ENCODE measurements around the gene VWA8. TPM values are rescaled to one million over a fixed set of nuclear protein-coding genes. Genes with fewer than 3 reads are reported as not detected.
"Not testable (repeated sequence)": the region's sequence is repeated elsewhere in the genome, so short reads cannot be mapped to it uniquely, and the experiment has no call there.

Gene VWA8
- total RNA-seq, 2 experiments from 2014 or later = 22.7 to 23.5 TPM

DNA sequence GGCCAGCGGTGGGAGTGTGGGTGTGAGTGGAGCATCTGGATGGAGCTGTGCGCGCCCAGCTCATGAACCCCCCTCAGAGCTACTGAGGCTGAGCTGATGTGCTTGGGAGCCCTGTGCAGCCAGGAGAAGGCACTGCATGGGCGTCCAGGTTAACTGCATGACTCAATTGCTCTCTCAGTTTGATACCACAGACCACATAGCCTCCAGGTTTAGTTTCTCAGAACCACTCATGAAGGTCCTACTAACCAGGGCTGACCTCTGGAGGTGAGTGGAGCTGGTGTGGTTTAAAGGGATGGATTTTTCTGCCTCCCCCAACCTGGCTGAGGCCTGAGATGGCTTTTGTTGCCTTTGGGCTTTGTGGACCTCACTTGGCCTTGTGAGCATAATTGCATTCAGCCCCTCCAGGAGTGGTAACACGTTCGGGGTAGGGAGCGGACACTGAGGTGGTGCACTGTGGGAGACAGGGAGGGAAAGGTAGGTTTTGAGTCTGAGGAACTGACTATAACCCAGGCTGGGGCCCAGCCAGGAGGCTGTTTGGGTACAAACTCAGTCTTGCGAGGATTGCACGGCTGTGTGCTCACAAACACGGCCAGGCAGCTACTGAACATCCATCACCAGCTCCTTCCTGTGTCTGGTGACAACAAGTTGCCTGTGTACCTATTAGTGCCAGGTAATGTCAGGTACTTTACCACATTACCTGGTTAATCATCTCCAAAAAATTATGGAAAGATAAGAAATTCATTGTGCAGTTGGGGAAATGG is 406.1 kb downstream of the VWA8 start:
- ChIA-PET CTCF (interaction anchor here (0.5 kb wide), 2 partner anchors 10 to 57 kb away, joined by 3 to 4 read pairs; no protein-coding TSS in a partner anchor), POLR2A (no interaction called here)

DNA sequence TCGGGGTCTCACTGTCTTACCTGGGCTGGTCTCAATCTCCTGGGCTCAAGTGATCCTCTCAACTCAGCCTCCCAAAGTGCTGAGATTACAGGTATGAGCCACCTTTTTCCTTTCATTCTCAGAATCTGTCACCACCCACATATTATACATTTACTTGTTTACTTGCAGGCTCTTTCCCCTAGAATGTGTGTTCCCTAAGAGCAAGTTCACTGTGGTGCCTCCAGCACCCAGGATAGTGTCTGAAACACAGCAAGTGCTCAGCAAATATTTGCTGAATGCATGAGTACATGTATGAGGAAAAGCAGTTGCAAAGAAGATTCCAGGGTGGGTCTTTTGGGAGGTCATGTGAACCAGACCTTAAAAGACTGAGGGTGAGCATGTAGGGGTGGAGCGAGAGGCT is 406.7 kb downstream of the VWA8 start:
- ChIA-PET CTCF (interaction anchor here (0.5 kb wide), 1 partner anchor 10 kb away, joined by 3 read pairs; no protein-coding TSS in a partner anchor), POLR2A (interaction anchor here (0.6 kb wide), 1 partner anchor 198 kb away, joined by 3 read pairs; no protein-coding TSS in a partner anchor)

DNA sequence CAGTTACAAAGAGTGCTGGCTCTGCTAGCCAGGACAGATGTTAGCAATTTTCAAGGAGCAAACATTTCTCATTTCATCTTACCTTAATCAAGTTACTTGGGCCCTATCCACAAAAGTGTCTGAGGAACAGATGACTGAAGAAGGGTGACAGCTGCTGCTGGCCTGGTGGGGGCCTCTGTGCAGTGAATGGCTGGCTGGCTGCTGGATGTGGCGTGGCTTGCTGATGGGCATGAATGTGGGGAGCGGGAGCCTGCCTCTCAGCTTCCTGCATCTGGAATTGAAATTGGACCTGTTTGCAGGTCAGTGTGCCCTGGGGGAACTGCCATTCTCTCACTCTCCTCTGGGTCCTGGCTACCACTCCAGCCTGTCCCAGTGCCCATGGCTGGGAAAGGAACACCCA is 408.9 kb downstream of the VWA8 start:
- ChIA-PET POLR2A (no interaction called here), CTCF (no interaction called here)

DNA sequence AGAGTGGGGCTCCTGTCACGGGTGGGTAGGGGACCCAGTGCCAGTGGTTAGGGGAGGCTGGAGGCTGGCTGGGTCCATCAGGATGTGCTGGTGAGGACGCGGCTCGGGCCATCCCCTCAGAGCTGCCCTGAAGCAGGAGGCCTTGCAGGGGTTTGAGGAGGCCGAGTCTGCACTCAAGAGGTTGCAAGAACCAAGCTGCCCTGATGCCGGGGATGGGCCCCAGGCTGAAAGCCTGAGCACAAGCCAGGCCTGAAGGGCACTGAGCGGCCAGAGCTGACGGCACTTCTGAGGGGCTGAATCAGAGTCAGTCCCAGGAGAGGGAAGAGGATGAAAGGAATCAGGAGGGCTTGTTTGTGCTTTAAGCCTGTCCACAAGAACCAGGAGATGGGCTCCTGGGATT is 410.6 kb downstream of the VWA8 start:
- POLR2A ChIA-PET = no interaction called here
- CTCF ChIA-PET = no interaction called here

DNA sequence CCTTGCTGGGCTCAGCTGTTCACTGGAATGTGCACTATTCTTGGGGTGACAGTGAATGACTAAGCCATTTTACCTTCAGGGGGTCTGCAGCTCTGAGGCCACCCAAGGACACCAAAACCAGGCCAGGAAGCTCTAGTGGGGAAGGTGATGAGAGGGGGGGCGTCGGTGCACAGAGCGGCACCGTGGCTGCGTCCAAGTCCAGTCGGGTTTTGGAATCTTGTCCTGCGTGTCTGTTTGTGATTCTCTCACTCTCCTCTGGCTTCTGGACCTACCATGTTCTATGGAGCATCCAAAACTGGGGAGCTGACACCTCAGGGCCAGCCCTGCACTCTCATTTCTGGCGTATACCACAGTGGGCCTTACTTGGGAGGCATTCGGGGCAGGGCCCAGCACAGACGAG is 411.4 kb downstream of the VWA8 start:
- ChIA-PET POLR2A (no interaction called here), CTCF (no interaction called here)

DNA sequence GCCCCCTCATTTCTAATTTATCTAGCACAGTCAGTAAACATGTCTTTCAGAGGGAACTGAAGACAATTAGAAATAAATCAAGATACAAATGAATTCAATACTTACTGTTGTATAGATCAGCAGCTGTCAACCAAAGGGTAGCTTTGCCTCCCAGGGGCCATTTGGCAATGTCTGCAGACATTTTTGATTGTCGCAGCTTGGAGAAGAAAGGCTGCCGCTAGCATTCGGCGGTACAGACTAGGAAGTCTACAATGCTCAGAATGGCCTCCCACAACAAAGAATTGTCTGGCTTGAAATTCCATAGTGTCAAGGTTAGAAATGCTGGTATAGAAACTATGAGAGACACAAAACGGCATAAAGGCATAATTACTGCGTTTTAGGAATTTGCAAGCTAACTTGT is 412.0 kb downstream of the VWA8 start:
- ChIA-PET CTCF (no interaction called here), POLR2A (no interaction called here)

DNA sequence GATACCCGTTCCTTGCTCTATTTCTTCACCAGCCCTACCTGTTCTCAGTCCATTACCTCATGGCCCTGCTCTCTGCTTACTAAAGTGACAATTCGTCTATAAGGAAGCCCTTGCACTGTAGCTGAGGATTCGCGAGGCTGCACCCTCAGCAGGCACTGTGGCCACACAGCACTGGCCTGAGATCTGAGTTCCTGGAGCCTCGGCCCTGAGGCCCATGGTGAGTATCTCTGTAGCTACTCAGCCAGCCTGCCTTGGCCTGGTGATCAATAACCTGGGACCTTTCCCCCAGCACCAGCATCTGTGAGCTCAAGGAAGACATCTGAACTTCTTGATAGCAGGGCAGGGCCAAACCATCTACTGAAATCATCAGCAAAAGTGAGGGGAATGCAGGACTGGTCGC is 412.9 kb downstream of the VWA8 start:
- POLR2A ChIA-PET = no interaction called here
- CTCF ChIA-PET = no interaction called here

DNA sequence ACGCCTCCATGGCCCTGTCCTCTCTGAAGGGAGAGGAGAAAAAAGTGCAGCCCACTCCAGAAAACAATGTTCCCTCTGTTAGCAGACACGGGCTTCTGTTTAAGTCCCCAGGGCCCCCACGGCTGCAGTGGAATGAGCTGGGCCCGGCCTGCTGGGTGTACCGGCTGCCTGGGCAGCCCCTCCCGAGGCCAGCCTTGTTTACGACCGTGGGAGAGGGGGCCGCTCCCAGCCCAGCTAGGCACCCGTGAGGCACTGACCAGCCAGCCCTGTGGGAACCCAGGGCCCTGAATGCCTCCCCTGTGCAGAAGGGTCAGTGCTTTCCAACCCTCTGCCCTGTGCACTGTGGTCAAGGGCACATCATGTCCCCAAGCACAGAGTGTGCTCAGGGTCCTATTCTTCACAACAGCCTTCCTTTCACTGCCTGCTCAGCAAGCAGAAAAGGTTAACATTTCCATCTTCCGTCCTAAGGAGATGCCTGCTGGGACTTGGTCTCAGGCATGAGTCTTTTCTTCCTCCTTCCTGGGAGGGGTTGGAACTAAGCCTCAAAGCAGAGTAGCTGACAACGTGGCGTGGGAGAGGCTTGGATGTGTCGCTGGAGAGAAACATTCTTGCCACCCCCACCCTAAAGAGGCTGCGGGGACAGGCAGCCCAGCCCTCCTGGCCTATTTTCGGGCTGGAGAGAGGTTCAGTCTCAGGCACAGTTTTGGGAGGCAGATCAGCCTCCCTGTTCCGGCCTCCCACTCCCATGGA is 413.5 kb downstream of the VWA8 start:
- POLR2A ChIA-PET = no interaction called here
- CTCF ChIA-PET = interaction anchor here (1.3 kb wide), 1 partner anchor 55 kb away, joined by 4 read pairs; no protein-coding TSS in a partner anchor

DNA sequence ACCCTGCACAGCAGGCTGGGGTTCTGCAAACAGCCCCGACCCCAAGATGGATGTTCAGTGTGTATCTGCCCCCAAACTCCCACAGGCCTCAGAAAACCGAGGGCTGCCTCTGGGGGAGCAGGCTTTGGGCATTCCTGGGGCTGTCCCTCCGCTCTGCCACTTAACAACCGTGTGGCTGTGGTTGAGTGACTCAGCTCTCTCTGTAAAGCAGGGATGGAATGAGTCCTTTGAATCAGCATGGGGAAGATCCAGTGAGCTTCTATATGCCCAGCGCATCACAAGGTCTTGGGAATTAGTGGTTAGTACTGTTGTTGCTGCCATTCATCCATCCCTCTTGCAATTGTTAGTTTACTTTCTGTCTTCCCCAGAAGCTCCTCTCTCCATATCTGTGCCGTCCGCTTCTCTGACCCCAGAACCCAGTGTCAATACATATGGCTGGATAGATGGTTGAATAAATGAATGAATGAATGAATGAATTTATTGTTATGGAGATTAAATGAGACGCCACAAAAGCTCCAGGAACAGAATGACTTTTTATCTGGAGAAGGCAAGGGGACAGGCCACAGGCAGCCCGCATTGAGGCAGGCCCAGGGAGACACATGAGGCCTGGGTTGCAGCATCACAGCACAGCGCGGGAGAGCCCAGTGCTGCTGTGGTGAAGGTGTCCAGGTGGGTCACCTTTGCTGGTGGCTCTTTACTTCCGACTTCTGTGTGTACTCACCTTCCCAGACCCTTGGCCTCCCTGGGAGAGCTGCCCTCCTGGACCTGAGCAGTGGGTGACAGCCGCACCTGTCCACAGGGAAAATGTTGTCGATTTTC is 414.3 kb downstream of the VWA8 start:
- ChIA-PET CTCF (interaction anchor here (1.3 kb wide), 1 partner anchor 55 kb away, joined by 4 read pairs; no protein-coding TSS in a partner anchor), POLR2A (no interaction called here)

DNA sequence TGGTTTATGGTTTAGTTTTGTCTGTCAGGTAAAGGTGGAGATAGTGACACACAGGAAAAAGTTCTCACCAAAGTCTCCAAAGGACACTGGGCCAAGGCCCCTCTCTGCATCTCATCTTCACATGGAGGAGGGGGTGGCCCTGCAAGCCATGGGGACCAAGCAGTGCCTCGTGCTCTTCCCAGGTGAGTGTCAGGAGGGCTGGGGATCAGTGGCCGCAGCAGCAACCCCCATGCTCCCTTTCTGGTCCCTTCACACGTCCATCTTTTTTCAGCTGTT is 415.5 kb downstream of the VWA8 start:
- POLR2A ChIA-PET = no interaction called here
- CTCF ChIA-PET = no interaction called here

DNA sequence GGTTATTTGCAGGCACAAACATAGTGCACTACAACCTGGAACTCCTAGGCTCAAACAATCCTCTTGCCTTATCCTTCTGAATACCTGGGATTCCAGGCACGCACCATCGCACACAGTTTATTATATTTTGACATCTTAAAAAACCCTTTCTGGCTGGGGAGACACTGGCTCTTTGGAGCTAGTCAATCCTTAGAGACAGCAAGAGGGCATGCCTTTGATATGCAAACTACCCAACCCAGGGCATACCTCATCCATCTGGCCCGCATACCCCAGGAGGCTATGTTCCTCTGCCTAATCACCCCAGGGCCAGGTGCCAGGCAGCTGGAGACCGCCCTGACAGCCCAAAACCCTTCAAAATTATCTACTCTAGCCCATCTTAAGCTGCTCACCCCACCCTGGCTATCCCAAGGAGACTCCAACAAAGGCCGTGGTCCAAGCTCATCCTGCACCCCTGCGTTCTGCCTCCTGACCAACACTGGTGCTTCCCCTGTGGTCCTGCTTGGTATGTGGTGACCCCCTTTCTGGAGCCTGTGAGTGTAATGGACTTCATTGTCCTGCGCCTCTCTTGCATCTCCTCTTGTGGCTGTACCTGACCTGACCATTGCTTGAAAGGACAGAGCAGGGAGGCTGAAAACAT is 417.1 kb downstream of the VWA8 start:
- ChIA-PET CTCF (no interaction called here), POLR2A (no interaction called here)

DNA sequence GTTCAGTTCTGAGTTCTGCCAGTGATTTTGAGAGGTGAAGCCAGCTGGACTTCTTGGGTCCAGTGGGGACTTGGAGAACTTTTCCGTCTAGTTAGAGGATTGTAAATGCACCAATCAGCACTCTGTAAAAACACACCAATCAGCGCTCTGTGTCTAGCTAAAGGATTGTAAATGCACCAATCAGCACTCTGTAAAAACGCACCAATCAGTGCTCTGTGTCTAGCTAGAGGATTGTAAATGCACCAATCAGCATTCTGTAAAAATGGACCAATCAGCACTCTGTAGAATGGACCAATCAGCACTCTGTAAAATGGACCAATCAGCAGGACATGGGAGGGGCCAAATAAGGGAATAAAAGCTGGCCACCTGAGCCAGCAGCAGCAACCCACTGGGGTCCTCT is 418.1 kb downstream of the VWA8 start:
- CTCF ChIA-PET, POLR2A ChIA-PET: not testable (repeated sequence)

DNA sequence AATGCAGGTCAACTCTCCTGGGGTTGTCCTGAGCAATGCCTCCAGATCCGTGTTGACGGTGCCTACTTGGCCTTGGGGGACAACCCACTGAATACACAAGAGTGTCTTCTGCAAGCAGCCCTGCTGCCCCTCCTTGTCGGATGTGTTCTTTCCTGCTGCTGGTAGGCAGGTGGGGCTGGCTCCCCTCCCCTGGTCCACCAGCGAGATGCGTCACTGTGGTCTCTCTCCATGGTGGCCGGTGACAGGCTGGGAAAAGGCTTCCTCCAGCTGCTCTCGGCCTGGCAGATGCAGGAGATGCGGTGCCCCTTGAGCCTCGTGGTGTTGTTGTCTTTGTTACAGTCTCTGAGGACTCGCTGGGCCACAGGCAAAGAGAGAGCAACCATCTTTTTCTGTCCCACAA is 418.6 kb downstream of the VWA8 start:
- ChIA-PET POLR2A (no interaction called here), CTCF (no interaction called here)

DNA sequence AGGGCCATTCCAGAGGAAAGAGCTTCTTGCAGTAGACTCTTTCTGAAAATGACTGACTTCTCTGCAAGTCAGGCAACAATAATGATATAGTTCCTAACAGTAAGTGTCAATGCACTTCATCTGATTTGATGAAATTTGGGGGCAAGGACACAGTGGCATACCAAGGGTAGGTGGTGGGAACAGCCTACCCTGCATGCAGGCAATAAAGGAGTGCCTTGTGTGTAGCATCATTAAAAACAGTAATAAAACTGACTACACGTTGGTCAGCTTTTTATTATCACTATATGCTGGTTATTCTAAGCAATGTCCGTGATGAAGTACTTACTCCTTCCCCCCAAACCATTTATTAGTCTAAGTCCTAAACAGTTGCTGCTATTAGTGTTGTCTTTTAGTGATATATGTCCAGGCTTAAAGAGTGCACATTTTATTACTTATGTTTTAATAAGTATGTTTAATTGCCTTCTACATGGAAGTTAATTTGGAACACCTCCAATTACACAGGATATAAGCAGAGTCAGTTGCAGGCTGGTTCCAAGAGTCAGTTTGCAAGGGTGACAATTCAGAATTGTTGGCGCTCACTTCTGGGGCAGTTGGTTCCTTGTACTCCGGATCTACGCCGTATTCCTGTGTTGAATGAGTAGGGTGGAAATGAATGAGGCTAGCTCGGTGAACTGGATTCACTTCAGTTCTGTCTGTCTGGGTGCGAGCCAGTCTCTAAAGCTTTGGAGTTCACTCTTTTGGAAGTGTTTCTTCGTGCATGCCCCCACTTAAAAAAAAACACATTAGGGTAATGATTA is 419.6 kb downstream of the VWA8 start:
- ChIA-PET CTCF (interaction anchor here (0.6 kb wide), 1 partner anchor 510 kb away, joined by 4 read pairs; no protein-coding TSS in a partner anchor), POLR2A (no interaction called here)

DNA sequence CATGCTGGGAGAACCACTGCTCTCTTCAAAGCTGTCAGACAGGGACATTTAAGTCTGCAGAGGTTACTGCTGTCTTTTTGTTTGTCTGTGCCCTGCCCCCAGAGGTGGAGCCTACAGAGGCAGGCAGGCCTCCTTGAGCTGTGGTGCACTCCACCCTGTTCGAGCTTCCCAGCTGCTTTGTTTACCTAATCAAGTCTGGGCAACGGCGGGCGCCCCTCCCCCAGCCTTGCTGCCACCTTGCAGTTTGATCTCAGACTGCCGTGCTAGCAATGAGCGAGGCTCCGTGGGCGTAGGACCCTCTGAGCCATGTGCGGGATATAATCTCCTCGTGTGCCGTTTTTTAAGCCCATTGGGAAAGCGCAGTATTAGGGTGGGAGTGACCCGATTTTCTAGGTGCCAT is 420.7 kb downstream of the VWA8 start:
- CTCF ChIA-PET, POLR2A ChIA-PET: not testable (repeated sequence)

DNA sequence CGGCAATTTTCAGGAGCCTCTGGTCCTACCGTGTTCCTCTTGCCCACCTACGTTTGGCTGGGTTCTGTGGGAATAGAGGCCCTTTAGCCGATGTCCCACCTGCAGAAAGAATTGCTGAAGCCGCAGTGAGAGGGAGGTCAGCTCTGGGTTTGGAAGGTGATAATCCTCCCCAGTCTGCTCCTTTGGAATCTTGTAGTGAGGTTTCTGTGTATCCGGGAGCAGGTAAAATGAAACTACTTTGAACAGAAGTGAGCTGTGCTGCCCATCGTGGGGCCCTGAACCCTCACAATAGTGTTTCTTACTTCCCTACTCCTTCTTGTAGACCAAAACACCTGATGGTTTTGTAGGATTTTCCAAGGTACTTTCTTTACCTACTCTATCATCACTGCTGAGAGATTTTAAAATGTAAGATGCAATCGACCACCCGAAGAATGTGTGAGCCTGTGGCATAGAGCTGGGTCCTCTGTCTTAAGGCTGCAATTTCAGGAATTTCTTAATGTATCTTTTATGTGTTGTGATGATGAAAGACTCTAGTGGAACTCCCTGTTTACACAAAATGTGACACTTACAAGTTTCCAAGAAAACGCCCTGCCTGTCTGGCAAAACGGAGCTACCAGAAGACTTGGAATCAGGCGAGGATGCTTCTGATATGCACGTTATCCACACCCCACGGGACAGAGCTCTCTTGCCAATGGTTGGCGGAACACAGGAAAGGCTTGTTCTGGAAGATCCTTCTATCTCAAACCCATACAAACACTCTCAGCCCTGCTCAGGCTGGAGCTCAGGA is 427.4 kb downstream of the VWA8 start:
- POLR2A ChIA-PET = no interaction called here
- CTCF ChIA-PET = no interaction called here

DNA sequence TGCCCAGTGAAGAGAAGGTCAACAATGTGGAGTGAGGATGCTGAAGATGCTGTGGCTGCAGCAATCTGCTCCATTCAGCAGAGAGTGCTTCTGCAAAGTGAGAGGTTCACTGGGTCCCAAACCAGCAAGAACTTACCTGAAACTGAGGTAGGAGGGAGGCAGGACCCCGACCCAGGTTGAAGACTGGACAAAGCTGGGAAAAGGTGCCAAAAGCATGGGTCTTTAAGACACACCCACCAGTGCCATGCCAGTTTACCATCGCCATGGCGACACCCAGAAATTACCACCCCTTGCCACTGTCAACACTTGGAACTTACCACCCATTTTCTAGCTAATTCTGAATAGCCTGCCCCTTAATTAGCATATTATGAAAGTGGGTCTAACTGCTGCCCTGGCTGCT is 432.9 kb downstream of the VWA8 start:
- CTCF ChIA-PET = no interaction called here
- POLR2A ChIA-PET = no interaction called here

DNA sequence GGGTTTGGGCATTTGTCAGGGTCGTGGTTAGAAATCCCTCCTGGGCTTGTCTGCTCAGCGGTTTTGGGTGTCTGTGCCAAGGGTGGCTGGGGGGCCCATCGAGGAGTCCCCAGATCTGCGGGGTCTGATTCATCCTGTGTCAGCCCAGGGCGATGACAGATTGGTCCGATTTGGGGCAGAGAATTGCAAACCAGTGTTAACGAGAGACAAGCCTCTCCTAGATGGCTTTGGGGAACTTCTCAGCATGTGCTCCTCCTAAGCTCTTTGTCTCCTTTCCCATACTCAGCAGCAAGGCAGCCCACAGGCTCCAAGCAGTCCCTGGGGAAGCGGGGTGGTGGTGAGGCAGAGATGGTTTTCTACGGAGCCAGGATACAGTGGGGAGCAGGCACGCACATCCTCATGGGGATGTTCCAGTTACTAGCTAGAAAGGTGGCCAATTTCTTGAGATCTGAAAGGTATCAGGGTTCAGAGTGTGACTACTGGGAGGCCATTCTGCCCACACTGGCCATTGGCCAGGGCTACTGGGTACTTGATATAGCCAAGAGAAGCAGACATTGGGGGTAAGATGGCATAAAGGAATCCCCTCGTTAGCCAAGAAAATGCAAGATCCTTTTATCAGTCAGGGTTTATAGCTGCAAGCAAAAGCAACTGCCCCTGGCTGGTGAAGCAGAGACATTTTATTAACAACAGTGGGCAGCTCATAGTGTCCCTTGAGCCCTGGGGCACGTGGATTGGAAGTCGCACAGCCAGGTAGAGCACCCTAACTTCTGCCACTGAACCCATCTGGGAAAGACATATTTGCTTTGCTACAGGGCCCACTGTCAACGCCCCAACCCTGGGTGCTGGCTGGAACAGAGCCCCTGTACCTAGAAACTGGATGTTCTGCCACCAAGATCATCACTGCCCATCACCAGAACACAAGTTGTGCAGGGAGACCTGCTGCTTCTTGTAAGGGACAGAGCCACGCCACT is 440.0 kb downstream of the VWA8 start:
- POLR2A ChIA-PET = no interaction called here
- CTCF ChIA-PET = no interaction called here
